Measurements from ENCODE around the gene CSF3. TPM values are rescaled to one million over a fixed set of nuclear protein-coding genes. Genes with fewer than 3 reads are reported as not detected.
"Not testable (repeated sequence)": the region's sequence is repeated elsewhere in the genome, so short reads cannot be mapped to it uniquely, and the experiment has no call there.

CSF3 gene
- total RNA-seq, 2 experiments from 2014 or later = not detected

DNA sequence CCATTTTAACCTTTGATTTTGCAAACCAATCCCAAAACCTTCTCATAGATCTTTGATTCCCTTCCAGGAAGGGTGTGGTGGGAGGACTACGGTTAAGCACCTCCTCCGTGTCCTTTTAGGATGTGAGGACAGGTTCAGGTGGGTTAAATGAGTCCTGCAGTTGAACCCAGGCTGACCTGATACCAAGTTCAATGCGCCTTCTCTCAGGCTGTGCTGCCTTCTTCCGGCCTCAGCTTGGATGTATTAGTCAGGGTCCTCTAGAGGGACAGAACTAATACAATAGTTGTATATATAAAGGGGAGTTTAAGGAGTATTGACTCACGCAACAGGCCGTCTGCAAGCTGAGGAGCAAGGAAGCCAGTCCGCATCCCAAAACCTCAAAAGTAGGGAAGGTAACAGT is 10.5 kb upstream of the CSF3 start:
- Mint-ChIP-seq H3K27ac (no peak overlapping the region), H3K27me3 (no peaks in the 10 kb centered on the region), H3K4me3 (no peak overlapping the region), H3K4me1 (ENCODE audit: low read depth) (no peaks in the 10 kb centered on the region), H3K9me3 (no peaks in the 10 kb centered on the region), H3K36me3 (ENCODE audit: low read depth) (no peaks in the 10 kb centered on the region)
- DNase-seq (no peak), ATAC-seq (ENCODE audit: poor library complexity) (no peak)
- TF ChIP-seq, protein P1, sequence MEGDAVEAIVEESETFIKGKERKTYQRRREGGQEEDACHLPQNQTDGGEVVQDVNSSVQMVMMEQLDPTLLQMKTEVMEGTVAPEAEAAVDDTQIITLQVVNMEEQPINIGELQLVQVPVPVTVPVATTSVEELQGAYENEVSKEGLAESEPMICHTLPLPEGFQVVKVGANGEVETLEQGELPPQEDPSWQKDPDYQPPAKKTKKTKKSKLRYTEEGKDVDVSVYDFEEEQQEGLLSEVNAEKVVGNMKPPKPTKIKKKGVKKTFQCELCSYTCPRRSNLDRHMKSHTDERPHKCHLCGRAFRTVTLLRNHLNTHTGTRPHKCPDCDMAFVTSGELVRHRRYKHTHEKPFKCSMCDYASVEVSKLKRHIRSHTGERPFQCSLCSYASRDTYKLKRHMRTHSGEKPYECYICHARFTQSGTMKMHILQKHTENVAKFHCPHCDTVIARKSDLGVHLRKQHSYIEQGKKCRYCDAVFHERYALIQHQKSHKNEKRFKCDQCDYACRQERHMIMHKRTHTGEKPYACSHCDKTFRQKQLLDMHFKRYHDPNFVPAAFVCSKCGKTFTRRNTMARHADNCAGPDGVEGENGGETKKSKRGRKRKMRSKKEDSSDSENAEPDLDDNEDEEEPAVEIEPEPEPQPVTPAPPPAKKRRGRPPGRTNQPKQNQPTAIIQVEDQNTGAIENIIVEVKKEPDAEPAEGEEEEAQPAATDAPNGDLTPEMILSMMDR (IDR thresholded peaks at IDR 0.05) = no peak
- Histone ChIP-seq H3K27ac (ENCODE audit: low read depth in 1 of 2, low read length in 2 of 2) (no peak overlapping the region), H3K36me3 (ENCODE audit: insufficient read depth, low read length) (no peaks in the 10 kb centered on the region), H3K9me3 (ENCODE audit: control insufficient read depth in 1 of 2, insufficient read depth in 1 of 2, low read length in 2 of 2) (no peaks in the 10 kb centered on the region), H3K27me3 (ENCODE audit: control insufficient read depth in 1 of 2, insufficient read depth in 2 of 2, low read length in 2 of 2) (no peaks in the 10 kb centered on the region), H3K4me1 (ENCODE audit: insufficient read depth, low read length) (no peaks in the 10 kb centered on the region), H3K4me3 (ENCODE audit: low read length) (no peak overlapping the region)
- ChIA-PET POLR2A (no interaction called here), CTCF (no interaction called here)
- intact Hi-C loops (cut with DNase I, micrococcal nuclease) = no loop called here

DNA sequence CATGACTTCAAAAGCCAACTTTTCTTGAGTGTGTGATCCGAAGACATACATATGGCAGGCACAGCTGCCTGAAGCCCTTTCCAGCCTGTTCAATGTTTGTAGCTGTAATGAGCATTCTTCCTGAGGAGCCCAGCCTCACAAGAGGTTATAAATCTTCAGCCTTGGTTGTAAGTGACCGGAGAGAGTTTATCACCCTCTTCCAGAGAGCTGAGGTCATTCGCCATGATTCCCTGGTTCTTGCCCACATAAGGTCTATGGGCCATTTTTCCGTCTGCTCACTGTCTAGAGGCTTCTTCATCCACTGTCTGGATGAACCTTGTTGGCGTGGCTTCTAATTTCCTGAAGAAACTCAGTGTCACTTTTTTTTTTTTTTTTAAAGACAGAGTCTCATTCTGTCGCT is 9.7 kb upstream of the CSF3 start:
- Mint-ChIP-seq H3K4me3 (no peak overlapping the region), H3K27ac (no peak overlapping the region), H3K27me3 (no peaks in the 10 kb centered on the region), H3K36me3 (ENCODE audit: low read depth) (no peaks in the 10 kb centered on the region), H3K9me3 (no peaks in the 10 kb centered on the region), H3K4me1 (ENCODE audit: low read depth) (peaks cover 8% of the 10 kb centered on the region)
- ChIA-PET POLR2A (no interaction called here), CTCF (no interaction called here)
- intact Hi-C loops (cut with DNase I, micrococcal nuclease) = no loop called here
- no peaks in the 10 kb centered on the region for H3K27me3 ChIP-seq (ENCODE audit: control insufficient read depth in 1 of 2, insufficient read depth in 2 of 2, low read length in 2 of 2)
- TF ChIP-seq, protein P1 (IDR thresholded peaks at IDR 0.05) = no peak
- ATAC-seq (ENCODE audit: poor library complexity) (no peak), DNase-seq (no peak)
- peaks cover 7% of the 10 kb centered on the region for H3K4me1 ChIP-seq (ENCODE audit: insufficient read depth, low read length)
- H3K27ac ChIP-seq (ENCODE audit: low read depth in 1 of 2, low read length in 2 of 2) = no peak overlapping the region
- H3K36me3 ChIP-seq (ENCODE audit: insufficient read depth, low read length) = no peaks in the 10 kb centered on the region
- no peak overlapping the region for H3K4me3 ChIP-seq (ENCODE audit: low read length)
- H3K9me3 ChIP-seq (ENCODE audit: control insufficient read depth in 1 of 2, insufficient read depth in 1 of 2, low read length in 2 of 2) = no peaks in the 10 kb centered on the region

DNA sequence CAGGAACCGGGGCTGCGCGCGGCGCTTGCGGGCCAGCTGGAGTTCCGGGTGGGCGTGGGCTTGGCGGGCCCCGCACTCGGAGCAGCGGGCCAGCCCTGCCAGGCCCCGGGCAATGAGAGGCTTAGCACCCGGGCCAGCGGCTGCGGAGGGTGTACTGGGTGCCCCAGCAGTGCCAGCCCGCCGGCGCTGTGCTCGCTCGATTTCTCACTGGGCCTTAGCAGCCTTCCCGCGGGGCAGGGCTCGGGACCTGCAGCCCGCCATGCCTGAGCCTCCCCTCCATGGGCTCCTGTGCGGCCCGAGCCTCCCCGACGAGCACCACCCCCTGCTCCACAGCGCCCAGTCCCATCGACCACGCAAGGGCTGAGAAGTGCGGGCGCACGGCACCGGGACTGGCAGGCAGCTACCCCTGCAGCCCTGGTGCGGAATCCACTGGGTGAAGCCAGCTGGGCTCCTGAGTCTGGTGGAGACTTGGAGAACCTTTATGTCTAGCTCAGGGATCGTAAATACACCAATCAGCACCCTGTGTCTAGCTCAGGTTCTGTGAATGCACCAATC is 4.2 kb upstream of the CSF3 start:
- intact Hi-C loops (cut with DNase I, micrococcal nuclease) = loop anchor here in 1 of 2 experiments (5.0 kb wide), 1 partner anchor 346 kb away; no protein-coding TSS in a partner anchor
- H3K36me3 ChIP-seq (ENCODE audit: insufficient read depth, low read length); H3K4me3 Mint-ChIP-seq; H3K4me3 ChIP-seq (ENCODE audit: low read length); ATAC-seq (ENCODE audit: poor library complexity); H3K27ac ChIP-seq (ENCODE audit: low read depth in 1 of 2, low read length in 2 of 2); H3K9me3 ChIP-seq (ENCODE audit: control insufficient read depth in 1 of 2, insufficient read depth in 1 of 2, low read length in 2 of 2); DNase-seq; H3K27me3 Mint-ChIP-seq; H3K9me3 Mint-ChIP-seq; POLR2A ChIA-PET; CTCF ChIA-PET; H3K36me3 Mint-ChIP-seq (ENCODE audit: low read depth); H3K27ac Mint-ChIP-seq; H3K27me3 ChIP-seq (ENCODE audit: control insufficient read depth in 1 of 2, insufficient read depth in 2 of 2, low read length in 2 of 2): not testable (repeated sequence)
- peaks cover 14% of the 10 kb centered on the region for H3K4me1 Mint-ChIP-seq (ENCODE audit: low read depth)
- peaks cover 13% of the 10 kb centered on the region for H3K4me1 ChIP-seq (ENCODE audit: insufficient read depth, low read length)

DNA sequence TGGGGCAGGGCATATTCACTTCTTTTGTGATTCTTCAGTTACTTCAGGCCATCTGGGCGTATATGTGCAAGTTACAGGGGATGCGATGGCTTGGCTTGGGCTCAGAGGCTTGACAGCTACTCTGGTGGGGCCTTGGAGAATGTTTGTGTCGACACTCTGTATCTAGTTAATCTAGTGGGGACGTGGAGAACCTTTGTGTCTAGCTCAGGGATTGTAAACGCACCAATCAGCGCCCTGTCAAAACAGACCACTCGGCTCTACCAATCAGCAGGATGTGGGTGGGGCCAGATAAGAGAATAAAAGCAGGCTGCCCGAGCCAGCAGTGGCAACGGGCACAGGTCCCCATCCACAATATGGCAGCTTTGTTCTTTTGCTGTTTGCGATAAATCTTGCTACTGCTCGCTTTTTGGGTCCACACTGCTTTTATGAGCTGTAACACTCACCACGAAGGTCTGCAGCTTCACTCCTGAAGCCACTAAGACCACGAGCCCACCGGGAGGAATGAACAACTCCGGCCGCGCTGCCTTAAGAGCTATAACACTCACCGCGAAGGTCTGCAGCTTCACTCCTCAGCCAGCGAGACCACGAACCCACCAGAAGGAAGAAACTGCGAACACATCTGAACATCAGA is 3.1 kb upstream of the CSF3 start:
- DNase-seq; H3K36me3 Mint-ChIP-seq (ENCODE audit: low read depth); H3K9me3 ChIP-seq (ENCODE audit: control insufficient read depth in 1 of 2, insufficient read depth in 1 of 2, low read length in 2 of 2); H3K9me3 Mint-ChIP-seq; H3K27me3 Mint-ChIP-seq; ATAC-seq (ENCODE audit: poor library complexity); H3K27me3 ChIP-seq (ENCODE audit: control insufficient read depth in 1 of 2, insufficient read depth in 2 of 2, low read length in 2 of 2); H3K27ac Mint-ChIP-seq; H3K36me3 ChIP-seq (ENCODE audit: insufficient read depth, low read length); H3K4me3 ChIP-seq (ENCODE audit: low read length); H3K27ac ChIP-seq (ENCODE audit: low read depth in 1 of 2, low read length in 2 of 2); H3K4me3 Mint-ChIP-seq: not testable (repeated sequence)
- H3K4me1 ChIP-seq (ENCODE audit: insufficient read depth, low read length) = peaks cover 13% of the 10 kb centered on the region
- ChIA-PET POLR2A (interaction anchor here (1.1 kb wide), 1 partner anchor 13 kb away, joined by 3 read pairs; no protein-coding TSS in a partner anchor), CTCF (interaction anchor here (2.0 kb wide), 1 partner anchor 179 kb away, joined by 10 read pairs; no protein-coding TSS in a partner anchor)
- H3K4me1 Mint-ChIP-seq (ENCODE audit: low read depth) = peaks cover 14% of the 10 kb centered on the region
- intact Hi-C loops (cut with DNase I, micrococcal nuclease) = loop anchor here in 1 of 2 experiments (2.0 to 5.0 kb wide), 3 partner anchors 157 to 345 kb away; no protein-coding TSS in a partner anchor
